IMR-90 (cell line): ENCODE measurements around the gene LIN52. TPM values are rescaled to one million over a fixed set of nuclear protein-coding genes. Genes with fewer than 3 reads are reported as not detected.

Source experiments
- ATAC-seq: fragments of 200-7000 bp; cut with Tn5 transposase; 2 replicates; pipeline ENCODE4 v1.9.1; 2020; ENCODE audit warnings: low read depth, mild to moderate bottlenecking, moderate library complexity
- BruUV-seq: library from RNA; stranded (reverse); fragments of 400-500 nt; replicated peaks from 2 replicates; lab custom pipeline; 2021; lab: Mats Ljungman, UMichigan
- CTCF ChIA-PET: fragments of 300-600 bp; formaldehyde crosslinking; extraction: SDS; loops from one replicate; lab custom pipeline; 2021; ENCODE audit warnings: antibody characterized with exemption; lab: Yijun Ruan, JAX
- POLR2A ChIA-PET: fragments of 300-600 bp; sonication (Branson Sonifier 250); formaldehyde crosslinking; loops from one replicate; lab custom pipeline; 2022; ENCODE audit warnings: antibody characterized with exemption; ENCODE audit not compliant: unreplicated experiment; lab: Charles Lee
- DNase-seq: peaks from one replicate; pipeline ENCODE4 v3.0.0; 2013
- H2AFZ ChIP-seq: replicated peaks from 2 replicates; pipeline ENCODE3; 2013; ENCODE audit warnings: low read length, mild to moderate bottlenecking; ENCODE audit not compliant: poor library complexity
- H2AK5ac ChIP-seq: 2 replicates; pipeline ENCODE4 v1.6.1; 2013; ENCODE audit warnings: low read depth, low read length, inconsistent platforms
- H2AK9ac ChIP-seq: replicated peaks from 2 replicates; pipeline ENCODE3; 2013; ENCODE audit warnings: mild to moderate bottlenecking, low read depth, low read length, moderate library complexity; ENCODE audit not compliant: poor library complexity
- H2BK120ac ChIP-seq: 2 replicates; pipeline ENCODE4 v1.6.1; 2013; ENCODE audit warnings: low read depth, low read length, inconsistent platforms
- H2BK15ac ChIP-seq: 3 replicates; pipeline ENCODE4 v1.6.1; 2013; ENCODE audit warnings: low read depth, low read length, inconsistent platforms
- H2BK20ac ChIP-seq: 2 replicates; pipeline ENCODE4 v1.6.1; 2013; ENCODE audit warnings: low read depth, mild to moderate bottlenecking, inconsistent platforms, low read length, moderate library complexity
- H2BK5ac ChIP-seq: 2 replicates; pipeline ENCODE4 v1.6.1; 2013; ENCODE audit warnings: mild to moderate bottlenecking, low read depth, low read length, inconsistent platforms; ENCODE audit not compliant: poor library complexity, severe bottlenecking
- H3K14ac ChIP-seq: replicated peaks from 2 replicates; pipeline ENCODE4 v1.6.1; 2013; ENCODE audit warnings: low read depth, low read length, inconsistent platforms
- H3K18ac ChIP-seq: 2 replicates; pipeline ENCODE4 v1.6.1; 2013; ENCODE audit warnings: low read depth, low read length, control low read depth
- H3K23ac ChIP-seq: 2 replicates; pipeline ENCODE4 v1.6.1; 2013; ENCODE audit warnings: low read depth, low read length, inconsistent platforms
- H3K27ac ChIP-seq: 2 replicates; pipeline ENCODE4 v1.5.1; 2013; ENCODE audit warnings: mild to moderate bottlenecking, control low read depth, low read length; ENCODE audit not compliant: insufficient read depth
- H3K27me3 ChIP-seq: 2 replicates; pipeline ENCODE4 v1.6.1; 2013; ENCODE audit warnings: low read length; ENCODE audit not compliant: control insufficient read depth, insufficient read depth
- H3K36me3 ChIP-seq: 2 replicates; pipeline ENCODE4 v1.6.1; 2013; ENCODE audit warnings: low read length, mixed read lengths; ENCODE audit not compliant: control insufficient read depth, insufficient read depth
- H3K4ac ChIP-seq: 2 replicates; pipeline ENCODE4 v1.6.1; 2013; ENCODE audit warnings: low read depth, low read length, inconsistent platforms
- H3K4me1 ChIP-seq: 2 replicates; pipeline ENCODE4 v1.6.1; 2013; ENCODE audit warnings: low read length, mixed read lengths; ENCODE audit not compliant: control insufficient read depth, insufficient read depth
- H3K4me2 ChIP-seq: 2 replicates; pipeline ENCODE4 v1.6.1; 2013; ENCODE audit warnings: low read depth, mild to moderate bottlenecking, control low read depth, low read length, moderate library complexity
- H3K4me3 ChIP-seq: 2 replicates; pipeline ENCODE4 v1.5.1; 2013; ENCODE audit warnings: low read depth, mild to moderate bottlenecking, control low read depth, low read length, moderate library complexity; ENCODE audit not compliant: insufficient read depth
- H3K56ac ChIP-seq: 2 replicates; pipeline ENCODE4 v1.6.1; 2013; ENCODE audit warnings: low read length, inconsistent platforms; ENCODE audit not compliant: insufficient read depth; ENCODE audit errors: extremely low read depth
- H3K79me1 ChIP-seq, 2 experiments: 2 replicates each; pipeline ENCODE4 v1.6.1; 2013; ENCODE audit warnings: low read length in 2 of 2, inconsistent platforms in 1 of 2, low read depth in 1 of 2
- H3K9ac ChIP-seq: 2 replicates; pipeline ENCODE4 v1.6.1; 2013; ENCODE audit warnings: low read depth, low read length, control low read depth
- H3K9me1 ChIP-seq: 2 replicates; pipeline ENCODE4 v1.6.1; 2013; ENCODE audit warnings: low read length, inconsistent platforms; ENCODE audit not compliant: insufficient read depth
- H3K9me3 ChIP-seq: 2 replicates; pipeline ENCODE4 v1.6.1; 2013; ENCODE audit warnings: low read length; ENCODE audit not compliant: control insufficient read depth, insufficient read depth
- H4K20me1 ChIP-seq: 2 replicates; pipeline ENCODE4 v1.6.1; 2013; ENCODE audit warnings: low read length, inconsistent platforms; ENCODE audit not compliant: insufficient read depth
- H4K5ac ChIP-seq: 2 replicates; pipeline ENCODE4 v1.6.1; 2013; ENCODE audit warnings: mild to moderate bottlenecking, low read depth, low read length, control low read depth
- H4K8ac ChIP-seq, 2 experiments: 2 replicates each; pipeline ENCODE4 v1.6.1; 2013; ENCODE audit warnings: low read depth in 2 of 2, low read length in 2 of 2, control low read depth in 1 of 2, inconsistent platforms in 1 of 2
- H4K91ac ChIP-seq: 2 replicates; pipeline ENCODE4 v1.6.1; 2013; ENCODE audit warnings: low read depth, low read length, inconsistent platforms; ENCODE audit not compliant: insufficient read depth
- BHLHE40 ChIP-seq: fragments of 150-350 bp; IDR thresholded peaks from 2 replicates; pipeline ENCODE4 v1.6.1; 2016; ENCODE audit warnings: mild to moderate bottlenecking, low read depth, low read length
- CEBPB ChIP-seq: IDR thresholded peaks from 2 replicates; pipeline ENCODE4 v1.6.1; 2012; ENCODE audit warnings: low read depth, low read length, improper control_type of control experiment
- CTCF ChIP-seq: conservative IDR thresholded peaks from 2 replicates; pipeline ENCODE4 v1.5.1; 2012; ENCODE audit warnings: mild to moderate bottlenecking, low read depth, low read length, improper control_type of control experiment
- MXI1 ChIP-seq: IDR thresholded peaks from 2 replicates; pipeline ENCODE4 v1.6.1; 2012; ENCODE audit warnings: low read depth, mild to moderate bottlenecking, low read length, moderate library complexity, borderline replicate concordance
- NFE2L2 ChIP-seq: fragments of 150-350 bp; IDR thresholded peaks from 2 replicates; pipeline ENCODE4 v1.6.1; 2016; ENCODE audit warnings: low read depth, mild to moderate bottlenecking, low read length
- WGBS, 2 experiments: methylation state at CpG; one replicate each; pipeline versions ENCODE4 v1.1.5 to v1.1.7; 2013; ENCODE audit warnings: missing lambda C conversion rate in 2 of 2; ENCODE audit not compliant: insufficient read length in 1 of 2; ENCODE audit errors: extremely low coverage in 2 of 2; 5-methylcytosine and 5-hydroxymethylcytosine counted together
- dilution Hi-C: fragments of 300-500 bp; cut with HindIII; formaldehyde crosslinking; loops from one replicate; pipeline ENCODE4 v1.14.3; 2018; ENCODE audit warnings: low sequenced_read_pairs; ENCODE audit not compliant: unreplicated experiment
- in situ Hi-C: fragments of 300-500 bp; cut with MboI; formaldehyde crosslinking; loops from 3 replicates; pipeline ENCODE4 v1.14.3; 2019; ENCODE audit warnings: low sequenced_read_pairs, inconsistent platforms, mixed read lengths
- intact Hi-C: fragments of 100-400 bp; cut with micrococcal nuclease; formaldehyde crosslinking; loops from 2 replicates; pipeline ENCODE4 v1.10.0; 2022
- polyA plus RNA-seq, 3 experiments: library from polyadenylated mRNA; depleted of rRNA; stranded (reverse); fragments of >200 nt; gene quantifications; 2 replicates each; pipeline ENCODE4 v1.2.3, GENCODE V29; 2012; ENCODE audit warnings: low replicate concordance in 1 of 3
- total RNA-seq: library from RNA; depleted of rRNA; stranded (reverse); fragments of >200 nt; gene quantifications from 2 replicates; pipeline ENCODE4 v1.2.3, GENCODE V29; 2012

LIN52 gene
- total and polyA plus RNA-seq, 2 of the 4 experiments (the other 2 are of a cell fraction) = 6.1 to 11.5 TPM

GRCh38 chr14:74126315-74127013 is 41.7 kb downstream of the LIN52 start:
- no peak for DNase-seq
- in situ Hi-C loops (no loop called here), dilution Hi-C loops (no loop called here), intact Hi-C loops (no loop called here)
- Histone ChIP-seq H3K27me3 (no peaks in the 10 kb centered on the region), H3K4me2 (no peak overlapping the region), H4K8ac (no peak overlapping the region), H3K27ac (no peak overlapping the region), H2AFZ (no peak overlapping the region), H4K91ac (no peak overlapping the region), H4K20me1 (no peaks in the 10 kb centered on the region), H2BK20ac (no peak overlapping the region), H4K5ac (no peak overlapping the region), H3K14ac (no peak overlapping the region), H3K18ac (no peak overlapping the region), H2AK5ac (no peak overlapping the region), H3K4ac (no peak overlapping the region), H3K23ac (no peak overlapping the region), H3K9me1 (no peaks in the 10 kb centered on the region), H3K4me1 (no peaks in the 10 kb centered on the region), H3K36me3 (peaks cover 1% of the 10 kb centered on the region; the same call in 1 of the 2 replicates), H2BK120ac (no peak overlapping the region), H3K56ac (no peak overlapping the region), H2BK15ac (no peak overlapping the region), H2BK5ac (no peak overlapping the region), H2AK9ac (no peak overlapping the region), H3K4me3 (no peak overlapping the region), H3K9me3 (no peaks in the 10 kb centered on the region), H3K9ac (no peak overlapping the region), H3K79me1 (no peaks in the 10 kb centered on the region)
- ChIA-PET POLR2A (no interaction called here), CTCF (no interaction called here)
- ATAC-seq = no peak
- TF ChIP-seq BHLHE40 (no peak), CEBPB (peak; percentile 74), NFE2L2 (no peak), MXI1 (no peak), CTCF (no peak)
- no TSS peak for BruUV-seq
- WGBS, 2 experiments = no CpG with 5 or more reads among the region's 1 CpG
